D341Med (cell line): Measurements from ENCODE around the gene IQCF6.
A peak's percentile ranks its signal among the peaks of the same experiment; 100 is the strongest.
"Not testable (repeated sequence)": the region's sequence is repeated elsewhere in the genome, so short reads cannot be mapped to it uniquely, and the experiment has no call there.

ENCODE experiments used
- DNase-seq: peaks from one replicate; pipeline ENCODE4 v3.0.0; 2012; ENCODE audit warnings: low spot score

IQCF6 gene

GRCh38 chr3:51779137-51779536, at the start of gene IQCF6:
TSS of gene IQCF6 (minus strand) at chr3:51779237. CDS start at chr3:51779224, 13 bp downstream.
- DNase-seq, result no peak

DNA sequence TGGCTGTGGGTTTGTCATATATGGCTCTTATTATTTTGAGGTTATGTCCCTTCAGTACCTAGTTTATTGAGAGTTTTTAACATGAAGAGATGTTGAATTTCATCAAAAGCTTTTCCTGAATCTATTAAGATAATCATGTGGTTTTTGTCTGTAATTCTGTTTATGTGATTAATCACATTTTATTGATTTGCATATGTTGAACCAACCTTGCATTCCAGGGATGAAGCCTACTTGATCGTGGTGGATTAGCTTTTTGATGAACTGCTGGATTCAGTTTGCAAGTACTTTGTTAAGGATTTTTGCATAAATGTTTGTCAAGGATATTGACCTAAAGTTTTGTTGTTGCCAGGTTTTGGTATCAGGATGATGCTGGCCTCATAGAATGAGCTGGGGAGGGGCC, 49.3 kb upstream of the IQCF6 start:
- no peak for DNase-seq

DNA sequence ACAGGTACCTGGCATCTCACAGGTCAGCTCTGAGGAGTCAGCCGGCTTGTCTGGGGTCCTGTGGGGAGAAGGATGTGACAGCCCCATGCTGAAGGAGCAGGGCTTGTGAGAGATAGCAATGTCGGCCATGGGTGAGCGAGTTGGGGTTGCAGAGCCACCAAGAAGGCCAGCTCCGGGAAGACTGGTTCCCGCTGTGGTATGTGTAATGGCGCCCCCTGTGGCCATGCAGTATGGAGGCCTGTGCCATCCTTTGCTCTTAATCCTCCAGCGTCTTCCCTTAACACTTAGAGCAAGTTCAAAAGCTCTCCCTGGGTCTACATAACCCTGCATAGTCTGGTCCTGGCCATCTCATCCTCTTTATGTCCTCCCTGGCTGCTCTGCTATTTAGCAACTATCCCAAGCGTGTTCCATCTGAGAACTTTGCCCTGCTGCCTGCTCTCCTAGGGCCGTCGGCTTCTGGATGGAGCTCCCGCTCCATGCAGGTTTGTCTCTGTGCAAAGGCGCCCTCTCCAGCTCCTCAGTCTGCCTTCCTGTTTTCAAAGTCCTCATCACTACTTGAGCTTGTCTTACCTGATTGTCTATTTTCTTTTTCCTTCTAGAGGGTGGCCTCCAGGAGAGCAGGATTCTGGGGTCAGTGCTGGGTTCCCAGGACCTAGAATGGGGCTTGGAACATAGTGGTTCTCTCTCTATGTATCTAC, 40.8 kb upstream of the IQCF6 start:
- no peak for DNase-seq

DNA sequence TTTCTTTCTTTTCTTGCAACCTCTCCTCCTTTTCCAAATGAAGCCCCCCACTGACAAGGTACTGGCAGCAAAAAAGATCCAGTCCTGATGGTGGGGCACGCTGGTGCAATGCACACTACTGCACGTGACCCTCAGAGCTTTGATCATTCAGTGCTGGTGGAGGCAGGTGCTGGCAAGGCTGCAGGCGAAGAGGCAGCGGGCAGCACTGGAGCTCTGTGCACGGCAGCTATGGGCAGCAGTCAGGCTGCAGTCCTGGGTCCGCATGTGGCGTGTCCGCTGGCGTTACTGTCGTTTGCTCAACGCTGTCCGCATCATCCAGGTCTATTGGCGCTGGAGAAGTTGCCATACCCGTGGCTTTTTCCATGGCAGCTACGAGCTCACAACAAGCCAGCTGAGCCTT, 40.1 kb upstream of the IQCF6 start:
- no peak for DNase-seq

DNA sequence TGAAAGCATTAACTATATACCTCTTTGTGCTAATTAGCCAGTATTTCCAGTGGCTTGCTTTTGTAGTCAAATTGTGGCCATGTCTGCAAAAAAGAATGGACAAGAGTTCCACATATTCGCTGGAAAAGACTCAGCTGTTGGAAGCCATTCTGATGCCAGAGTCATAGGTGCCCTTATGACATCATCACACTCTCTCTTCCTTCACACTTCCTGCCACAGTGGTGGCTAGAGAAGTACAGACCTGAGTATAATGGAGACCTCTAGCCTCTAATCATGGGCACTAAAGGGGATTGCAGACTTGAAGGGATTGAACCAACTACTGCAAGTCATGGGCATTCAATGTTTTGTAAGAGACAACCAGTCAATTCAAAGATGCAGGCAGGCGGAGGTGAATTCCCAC, 38.3 kb upstream of the IQCF6 start:
- no peak for DNase-seq

DNA sequence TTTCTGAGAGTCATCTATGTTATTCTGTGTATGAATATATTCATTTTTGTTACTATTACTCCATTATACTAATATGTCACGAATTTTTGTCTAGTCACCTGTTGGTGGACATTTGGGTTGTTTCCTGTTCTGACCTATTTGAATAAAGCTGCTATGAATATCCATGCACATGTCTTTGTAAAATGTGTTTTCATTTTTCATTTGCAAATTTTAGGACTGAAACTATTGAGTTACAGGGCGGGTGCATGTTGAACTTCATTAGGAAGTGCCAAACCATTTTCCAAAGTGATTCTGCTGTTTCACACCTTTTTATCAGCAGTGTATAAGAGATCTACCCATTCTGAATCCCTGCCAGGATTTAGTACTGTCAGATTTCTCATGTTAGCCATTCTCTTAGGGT, 37.7 kb upstream of the IQCF6 start:
- no peak for DNase-seq

DNA sequence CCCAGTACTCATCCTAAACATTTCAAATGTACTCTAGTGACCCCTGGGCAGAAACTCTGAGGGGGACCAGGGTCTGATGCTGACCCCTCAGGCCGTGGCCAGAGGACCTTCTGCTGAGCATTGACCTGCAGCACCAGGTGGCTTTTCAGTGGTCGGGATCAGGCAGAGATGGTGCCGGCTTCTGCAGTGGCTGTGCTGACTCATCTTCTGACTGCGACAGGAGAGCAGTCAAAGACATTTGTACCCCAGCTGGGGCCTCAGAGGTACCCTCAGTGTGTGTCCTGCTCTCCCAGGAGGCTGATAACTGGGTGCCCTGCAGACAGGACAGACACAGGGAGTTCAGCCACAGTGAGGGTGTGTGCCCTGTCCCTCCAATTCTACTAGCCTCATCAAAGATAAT, 36.6 kb upstream of the IQCF6 start:
- DNase-seq, result no peak

GRCh38 chr3:51814034-51814433, 35.0 kb upstream of the IQCF6 start:
- DNase-seq, result no peak

- DNase-seq, result no peak
Measured at GRCh38 chr3:51813539-51813938, 34.5 kb upstream of the IQCF6 start.

GRCh38 chr3:51808934-51809333, 29.9 kb upstream of the IQCF6 start:
- no peak for DNase-seq

GRCh38 chr3:51802106-51802703, 23.2 kb upstream of the IQCF6 start:
- no peak for DNase-seq

GRCh38 chr3:51800750-51801125, 21.7 kb upstream of the IQCF6 start:
- no peak for DNase-seq

DNA sequence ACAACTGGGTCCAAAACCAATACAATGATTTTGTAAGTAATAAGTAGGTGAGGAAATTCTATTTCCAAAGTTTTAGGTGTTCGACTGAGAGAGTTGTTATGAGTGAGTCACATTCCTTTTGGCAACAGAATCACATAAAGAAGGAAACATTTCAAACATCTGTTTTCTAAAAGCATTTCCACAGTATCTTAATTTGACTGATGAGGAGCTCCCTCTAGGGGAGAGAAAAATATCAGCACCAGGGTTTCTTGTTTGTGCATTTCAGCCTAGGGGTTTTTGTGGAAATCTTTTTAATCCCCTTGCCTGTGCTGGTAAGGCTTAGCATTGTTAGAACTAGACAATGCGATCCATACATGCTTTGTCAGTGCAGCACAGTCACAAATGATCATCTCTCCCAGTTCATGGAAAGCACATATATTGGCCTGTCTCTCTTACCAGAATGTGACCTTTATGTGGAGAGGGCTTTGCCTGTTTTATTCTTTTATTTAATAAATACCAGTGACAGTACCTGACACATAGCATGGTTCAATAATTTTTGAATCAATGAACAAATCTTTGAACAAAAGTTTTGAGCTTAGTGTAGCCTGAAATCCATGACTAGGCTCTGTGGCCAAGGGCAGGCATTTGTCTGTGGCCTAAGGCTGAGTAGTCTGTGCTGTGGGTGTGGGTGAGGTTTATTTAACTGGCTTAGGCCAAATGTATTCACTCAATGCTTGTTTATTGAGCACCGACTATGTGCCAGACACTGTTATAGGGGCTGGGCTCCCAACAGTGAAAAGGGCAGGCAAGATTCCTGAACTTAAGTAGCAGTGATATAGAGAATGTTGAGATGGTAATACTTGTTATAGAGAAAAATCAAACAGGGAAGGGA, 21.1 kb upstream of the IQCF6 start:
- peak; percentile 72 for DNase-seq

GRCh38 chr3:51798411-51798963, 19.4 kb upstream of the IQCF6 start:
- no peak for DNase-seq

DNA sequence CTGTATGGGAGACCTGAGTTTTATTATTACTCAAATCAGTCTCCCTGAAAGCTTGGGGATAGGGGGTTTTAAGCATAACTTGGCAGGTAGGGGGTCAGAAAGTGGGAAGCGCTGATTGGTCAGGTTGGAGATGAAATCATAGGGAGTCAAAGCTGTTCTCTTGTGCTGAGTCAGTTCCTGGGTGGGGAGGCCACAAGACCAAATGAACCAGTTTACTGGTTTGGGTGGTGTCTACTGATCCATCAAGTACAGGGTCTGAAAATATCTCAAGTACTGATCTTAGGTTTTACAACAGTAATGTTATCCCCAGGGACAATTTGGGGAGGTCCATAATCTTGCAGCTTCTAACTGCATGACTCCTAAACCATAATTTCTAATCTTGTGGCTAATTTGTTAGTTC, 17.8 kb upstream of the IQCF6 start:
- no peak for DNase-seq

- no peak for DNase-seq
Measured at GRCh38 chr3:51794206-51794605, 15.2 kb upstream of the IQCF6 start.

- DNase-seq, result no peak
Measured at GRCh38 chr3:51792206-51792605, 13.2 kb upstream of the IQCF6 start.

DNA sequence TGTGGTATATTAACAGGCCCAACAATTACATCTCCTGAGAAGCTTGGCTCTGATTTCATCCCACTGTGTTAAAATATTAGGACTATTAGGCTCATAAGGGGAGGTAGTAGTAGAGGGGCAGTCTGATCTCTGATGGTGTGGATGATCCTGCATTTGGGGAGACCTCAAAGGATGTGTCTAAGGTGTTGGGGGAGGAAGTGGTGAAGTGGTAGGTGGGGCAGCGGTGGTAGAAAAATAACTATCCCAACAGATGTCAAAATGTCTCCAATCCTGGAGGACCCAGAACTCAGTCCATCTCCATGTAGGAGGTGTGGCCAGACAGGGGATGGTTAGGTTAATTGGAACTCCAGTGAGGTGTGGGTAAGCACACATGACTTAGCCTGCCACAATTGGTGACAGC, 10.4 kb upstream of the IQCF6 start:
- no peak for DNase-seq

GRCh38 chr3:51787576-51787975, 8.5 kb upstream of the IQCF6 start:
- not testable (repeated sequence) for DNase-seq

- no peak for DNase-seq
Measured at GRCh38 chr3:51786267-51786666, 7.2 kb upstream of the IQCF6 start.

- DNase-seq, result no peak
Measured at GRCh38 chr3:51778554-51778953, 483 bp downstream of the IQCF6 start.

DNA sequence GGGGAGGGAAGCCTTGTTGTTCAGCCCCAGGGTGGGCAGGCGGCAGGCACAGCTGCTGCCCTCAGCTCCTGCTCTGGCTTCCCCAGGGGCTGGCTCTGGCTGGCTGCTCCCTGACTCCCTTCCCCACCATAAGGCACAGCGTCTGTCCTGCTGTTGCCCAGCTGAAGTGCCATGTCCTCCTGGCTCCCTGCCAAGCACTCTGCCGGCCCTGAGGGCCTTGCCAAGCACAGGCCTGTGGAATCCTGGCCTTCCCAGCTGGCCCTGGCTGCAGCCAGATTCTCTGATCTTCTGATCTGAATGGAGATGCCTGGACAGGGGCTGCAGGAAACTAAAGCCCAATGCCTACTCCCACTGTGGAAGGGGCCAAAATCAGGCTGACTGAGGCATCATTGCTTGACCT, 1.1 kb downstream of the IQCF6 start:
- no peak for DNase-seq

DNA sequence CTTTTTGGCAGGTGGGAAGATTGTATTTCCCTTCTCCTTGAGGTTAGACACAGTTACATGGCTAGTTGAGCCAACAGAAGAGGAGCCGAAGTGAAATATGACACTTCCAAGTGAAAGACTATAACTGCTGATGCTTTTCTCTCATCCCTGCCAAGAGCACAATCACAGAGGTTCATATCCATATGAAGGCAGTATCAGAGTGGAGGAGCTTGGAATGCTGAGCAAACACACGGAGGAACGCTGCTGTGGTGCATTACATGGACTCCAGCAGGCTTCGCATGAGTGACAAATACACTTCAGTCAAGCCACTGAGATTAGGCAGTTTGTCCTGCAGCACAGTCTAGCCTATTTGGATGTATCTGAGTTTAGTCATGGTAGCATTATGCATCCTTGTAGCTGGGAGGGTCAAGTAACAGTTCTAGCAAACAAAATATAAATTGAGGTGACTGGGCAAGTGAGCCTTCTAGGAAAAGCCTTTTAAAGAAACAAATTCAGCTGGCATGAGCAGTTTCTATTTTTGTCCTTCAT, 5.4 kb downstream of the IQCF6 start:
- no peak for DNase-seq
